AG10803 (cell line): ENCODE data around the gene ZNF43.
"Not testable (repeated sequence)": the region's sequence is repeated elsewhere in the genome, so short reads cannot be mapped to it uniquely, and the experiment has no call there.

Source experiments
- DNase-seq: peaks from one replicate; pipeline ENCODE4 v3.0.0; 2010; ENCODE audit warnings: low read depth
- H3K4me3 ChIP-seq: 2 replicates; pipeline ENCODE4 v1.5.1; 2011; ENCODE audit warnings: mild to moderate bottlenecking, low read length, control low read depth
- CTCF ChIP-seq: conservative IDR thresholded peaks from 2 replicates; pipeline ENCODE4 v1.5.1; 2011; ENCODE audit warnings: mild to moderate bottlenecking, low read length, control low read depth, inconsistent platforms

ZNF43 gene

GRCh38 chr19:21835810-21836444 is at the start of gene ZNF43:
Gene ZNF43 (minus strand): TSS chr19:21836182. CDS start chr19:21836038, 144 bp downstream.
- DNase-seq = peak; percentile 93
- TF ChIP-seq CTCF = no peak
- H3K4me3 ChIP-seq = peak within 1 kb of the TSS; percentile 83

GRCh38 chr19:21885516-21885915 is 49.5 kb upstream of the ZNF43 start:
- DNase-seq = not testable (repeated sequence)

GRCh38 chr19:21884786-21885185 is 48.8 kb upstream of the ZNF43 start:
- H3K4me3 ChIP-seq, DNase-seq: not testable (repeated sequence)

More at GRCh38 chr19:21885516-21885915, 49.5 kb upstream of the ZNF43 start:
- H3K4me3 ChIP-seq = not testable (repeated sequence)

- no peak for TF ChIP-seq CTCF
- DNase-seq = peak; percentile 3
These were observed 47.5 kb upstream of the ZNF43 start for GRCh38 chr19:21883516-21883915.

GRCh38 chr19:21880761-21881160 is 44.8 kb upstream of the ZNF43 start:
- H3K4me3 ChIP-seq, DNase-seq: not testable (repeated sequence)

More at GRCh38 chr19:21883516-21883915, 47.5 kb upstream of the ZNF43 start:
- H3K4me3 ChIP-seq = no peak overlapping the region

GRCh38 chr19:21878646-21879045 is 42.7 kb upstream of the ZNF43 start:
- no peak overlapping the region for H3K4me3 ChIP-seq
- no peak for TF ChIP-seq CTCF
- no peak for DNase-seq

GRCh38 chr19:21877976-21878375 is 42.0 kb upstream of the ZNF43 start:
- H3K4me3 ChIP-seq = no peak overlapping the region
- TF ChIP-seq CTCF = no peak
- no peak for DNase-seq

GRCh38 chr19:21876608-21877007 is 40.6 kb upstream of the ZNF43 start:
- H3K4me3 ChIP-seq, DNase-seq: not testable (repeated sequence)

GRCh38 chr19:21856773-21857514 is 21.0 kb upstream of the ZNF43 start:
- TF ChIP-seq CTCF = no peak
- DNase-seq = no peak
- no peak overlapping the region for H3K4me3 ChIP-seq
